SK-N-SH (cell line): ENCODE results near the gene ADCY5. TPM values are rescaled to one million over a fixed set of nuclear protein-coding genes. Genes with fewer than 3 reads are reported as not detected.

Source experiments
- CTCF ChIA-PET: fragments of 300-600, 350-600 bp; formaldehyde crosslinking; extraction: SDS; loops from one replicate; lab custom pipeline; 2021; lab: Yijun Ruan, JAX
- POLR2A ChIA-PET: fragments of 350-600 bp; sonication (Branson Sonifier 250); formaldehyde crosslinking; extraction: SDS; loops from one replicate; lab custom pipeline; 2020; ENCODE audit warnings: antibody characterized with exemption, inconsistent platforms; lab: Yijun Ruan, JAX
- DNase-seq: peaks from one replicate; pipeline ENCODE4 v3.0.0; 2012
- H2AFZ ChIP-seq: fragments of 200-600 bp; sonication (generic); 2 replicates; pipeline ENCODE4 v1.8.1; 2016; ENCODE audit warnings: antibody characterized with exemption, mild to moderate bottlenecking, low read depth
- H3F3A ChIP-seq: fragments of 200-600 bp; sonication (generic); replicated peaks from 2 replicates; pipeline ENCODE3; 2016; ENCODE audit warnings: antibody characterized with exemption, mild to moderate bottlenecking; ENCODE audit not compliant: insufficient read depth
- H3K27ac ChIP-seq, 2 experiments: fragments of 200-500 bp in 1 of 2; fragments of 200-600 bp in 1 of 2; sonication (Bioruptor generic) in 1 of 2; sonication (generic), shearing (Covaris generic) in 1 of 2; 2 replicates each; pipeline versions ENCODE4 v1.5.1 to v1.6.1; 2014 to 2016; ENCODE audit warnings: low read depth in 2 of 2, inconsistent platforms in 1 of 2, low read length in 1 of 2, mild to moderate bottlenecking in 1 of 2, mixed read lengths in 1 of 2
- H3K27me3 ChIP-seq: fragments of 200-600 bp; sonication (generic), shearing (Covaris generic); 2 replicates; pipeline ENCODE4 v1.6.1; 2016; ENCODE audit warnings: mixed run types; ENCODE audit not compliant: insufficient read depth
- H3K36me3 ChIP-seq, 2 experiments: fragments of 200-500 bp in 1 of 2; fragments of 200-600 bp in 1 of 2; sonication (Bioruptor generic) in 1 of 2; sonication (generic) in 1 of 2; replicated peaks in 1 of 2; 2 replicates each; pipeline versions ENCODE3 to v1.5.1; 2014 to 2016; ENCODE audit warnings: low read length in 1 of 2, mild to moderate bottlenecking in 1 of 2; ENCODE audit not compliant: insufficient read depth in 2 of 2, control insufficient read depth in 1 of 2
- H3K4me1 ChIP-seq, 2 experiments: fragments of 200-500 bp in 1 of 2; fragments of 200-600 bp in 1 of 2; sonication (Bioruptor generic) in 1 of 2; sonication (generic), shearing (Covaris generic) in 1 of 2; 2 replicates each; pipeline versions ENCODE4 v1.5.1 to v1.6.1; 2014 to 2016; ENCODE audit warnings: low read depth in 1 of 2, low read length in 1 of 2, mixed run types in 1 of 2; ENCODE audit not compliant: insufficient read depth in 2 of 2, control insufficient read depth in 1 of 2
- H3K4me2 ChIP-seq: fragments of 200-600 bp; sonication (generic), shearing (Covaris generic); 2 replicates; pipeline ENCODE4 v1.6.1; 2017; ENCODE audit warnings: mixed run types
- H3K4me3 ChIP-seq, 2 experiments: fragments of 200-500 bp in 1 of 2; fragments of 200-600 bp in 1 of 2; sonication (Bioruptor generic) in 1 of 2; sonication (generic), shearing (Covaris generic) in 1 of 2; 2 replicates each; pipeline versions ENCODE4 v1.5.1 to v1.8.1; 2014 to 2016; ENCODE audit warnings: low read depth in 2 of 2, inconsistent platforms in 1 of 2, low read length in 1 of 2, mild to moderate bottlenecking in 1 of 2, mixed read lengths in 1 of 2, moderate library complexity in 1 of 2
- H3K79me2 ChIP-seq: fragments of 200-600 bp; sonication (generic); 2 replicates; pipeline ENCODE4 v1.8.1; 2017; ENCODE audit warnings: mild to moderate bottlenecking; ENCODE audit not compliant: insufficient read depth
- H3K9ac ChIP-seq: fragments of 200-600 bp; sonication (generic); 2 replicates; pipeline ENCODE4 v1.6.1; 2017; ENCODE audit warnings: mixed run types
- H3K9me2 ChIP-seq: fragments of 200-600 bp; sonication (generic); 2 replicates; pipeline ENCODE4 v1.6.1; 2017; ENCODE audit warnings: mixed run types
- H3K9me3 ChIP-seq: fragments of 200-600 bp; sonication (generic); 2 replicates; pipeline ENCODE4 v1.6.1; 2017; ENCODE audit warnings: mixed run types, mild to moderate bottlenecking, moderate library complexity
- H4K20me1 ChIP-seq: fragments of 200-600 bp; sonication (generic); 2 replicates; pipeline ENCODE4 v1.6.1; 2017; ENCODE audit warnings: mild to moderate bottlenecking, mixed run types; ENCODE audit not compliant: insufficient read depth
- EP300 ChIP-seq, 2 experiments: IDR thresholded peaks; 2 replicates each; pipeline versions ENCODE4 v1.4.0 to v1.6.1; 2012; ENCODE audit warnings: borderline replicate concordance in 1 of 2, low read depth in 1 of 2, low read length in 1 of 2
- EZH2phosphoT487 ChIP-seq: fragments of 200-600 bp; sonication (generic); IDR thresholded peaks from 2 replicates; pipeline ENCODE4 v1.6.1; 2017; ENCODE audit warnings: low read depth, mixed run types, mild to moderate bottlenecking, antibody characterized with exemption, moderate library complexity, borderline replicate concordance
- FOSL2 ChIP-seq: IDR thresholded peaks from 2 replicates; pipeline ENCODE4 v1.4.0; 2012; ENCODE audit warnings: low read depth, mild to moderate bottlenecking, moderate library complexity, borderline replicate concordance
- FOXJ3 ChIP-seq: sonication (generic); formaldehyde crosslinking; IDR thresholded peaks from 2 replicates; pipeline ENCODE4 v1.5.1; 2020; ENCODE audit warnings: mild to moderate bottlenecking, missing genetic modification reagents
- JUND ChIP-seq: IDR thresholded peaks from 2 replicates; pipeline ENCODE4 v1.4.0; 2012
- NFIC ChIP-seq: IDR thresholded peaks from 2 replicates; pipeline ENCODE4 v1.4.0; 2012; ENCODE audit warnings: borderline replicate concordance
- NRF1 ChIP-seq: IDR thresholded peaks from 2 replicates; pipeline ENCODE4 v1.6.1; 2012; ENCODE audit warnings: low read depth, mild to moderate bottlenecking, low read length
- SIN3A ChIP-seq: IDR thresholded peaks from 2 replicates; pipeline ENCODE4 v1.6.1; 2012; ENCODE audit warnings: low read depth, mild to moderate bottlenecking, low read length, moderate library complexity, borderline replicate concordance
- TAF1 ChIP-seq: IDR thresholded peaks from 2 replicates; pipeline ENCODE4 v1.6.1; 2012; ENCODE audit warnings: low read depth, mild to moderate bottlenecking, low read length, moderate library complexity, borderline replicate concordance
- WGBS: methylation state at CpG from one replicate; pipeline ENCODE4 v1.1.6; 2017; ENCODE audit warnings: low lambda C conversion rate; 5-methylcytosine and 5-hydroxymethylcytosine counted together
- polyA plus RNA-seq, 3 experiments: library from polyadenylated mRNA; depleted of rRNA; stranded (reverse); fragments of >200 nt; gene quantifications; 2 replicates each; pipeline ENCODE4 v1.2.3, GENCODE V29; 2012
- TF ChIP-seq, protein P1 (sequence below): fragments of 200-600 bp; sonication (generic); IDR thresholded peaks from 2 replicates; pipeline ENCODE4 v1.6.1; 2017; ENCODE audit warnings: antibody characterized with exemption, mild to moderate bottlenecking, moderate library complexity
- TF ChIP-seq, protein P2 (sequence below): fragments of 150-350 bp; IDR thresholded peaks from 2 replicates; pipeline ENCODE4 v1.6.1; 2016; ENCODE audit warnings: mild to moderate bottlenecking, low read depth, low read length
- TF ChIP-seq, protein P3 (sequence below): IDR thresholded peaks from 2 replicates; pipeline ENCODE4; 2012
- TF ChIP-seq, protein P4 (sequence below): IDR thresholded peaks from 2 replicates; pipeline ENCODE4 v1.4.0; 2012; ENCODE audit warnings: low read depth
- TF ChIP-seq, protein P5 (sequence below): IDR thresholded peaks from 2 replicates; pipeline ENCODE4 v1.6.1; 2012; ENCODE audit warnings: mild to moderate bottlenecking, low read depth, low read length, moderate library complexity

The ADCY5 gene
- polyA plus RNA-seq, 1 of the 3 experiments (the other 2 are of a cell fraction): 0.21 TPM

DNA sequence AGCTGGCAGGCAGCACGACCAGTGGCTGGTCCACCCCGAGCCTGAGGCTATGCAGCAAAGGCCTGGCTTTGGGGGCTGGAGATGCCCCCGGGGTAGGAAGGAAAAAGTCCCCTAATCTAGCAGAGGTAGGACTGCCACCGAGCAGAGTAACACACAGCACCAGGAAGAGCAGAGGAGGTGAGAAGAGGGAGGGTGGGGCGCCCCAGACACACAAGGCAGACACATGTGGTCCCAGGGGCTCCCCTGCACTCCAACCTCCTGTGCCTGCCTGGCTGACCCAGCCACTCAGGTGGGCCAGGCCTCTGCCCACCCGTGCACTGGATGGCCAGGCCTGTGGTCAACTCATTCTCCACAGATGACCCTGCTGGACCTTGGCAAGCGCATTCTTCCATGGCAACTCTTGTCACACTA is 112.4 kb downstream of the ADCY5 start:
- TF ChIP-seq, protein P1, sequence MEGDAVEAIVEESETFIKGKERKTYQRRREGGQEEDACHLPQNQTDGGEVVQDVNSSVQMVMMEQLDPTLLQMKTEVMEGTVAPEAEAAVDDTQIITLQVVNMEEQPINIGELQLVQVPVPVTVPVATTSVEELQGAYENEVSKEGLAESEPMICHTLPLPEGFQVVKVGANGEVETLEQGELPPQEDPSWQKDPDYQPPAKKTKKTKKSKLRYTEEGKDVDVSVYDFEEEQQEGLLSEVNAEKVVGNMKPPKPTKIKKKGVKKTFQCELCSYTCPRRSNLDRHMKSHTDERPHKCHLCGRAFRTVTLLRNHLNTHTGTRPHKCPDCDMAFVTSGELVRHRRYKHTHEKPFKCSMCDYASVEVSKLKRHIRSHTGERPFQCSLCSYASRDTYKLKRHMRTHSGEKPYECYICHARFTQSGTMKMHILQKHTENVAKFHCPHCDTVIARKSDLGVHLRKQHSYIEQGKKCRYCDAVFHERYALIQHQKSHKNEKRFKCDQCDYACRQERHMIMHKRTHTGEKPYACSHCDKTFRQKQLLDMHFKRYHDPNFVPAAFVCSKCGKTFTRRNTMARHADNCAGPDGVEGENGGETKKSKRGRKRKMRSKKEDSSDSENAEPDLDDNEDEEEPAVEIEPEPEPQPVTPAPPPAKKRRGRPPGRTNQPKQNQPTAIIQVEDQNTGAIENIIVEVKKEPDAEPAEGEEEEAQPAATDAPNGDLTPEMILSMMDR: no peak
- TF ChIP-seq, protein P2, sequence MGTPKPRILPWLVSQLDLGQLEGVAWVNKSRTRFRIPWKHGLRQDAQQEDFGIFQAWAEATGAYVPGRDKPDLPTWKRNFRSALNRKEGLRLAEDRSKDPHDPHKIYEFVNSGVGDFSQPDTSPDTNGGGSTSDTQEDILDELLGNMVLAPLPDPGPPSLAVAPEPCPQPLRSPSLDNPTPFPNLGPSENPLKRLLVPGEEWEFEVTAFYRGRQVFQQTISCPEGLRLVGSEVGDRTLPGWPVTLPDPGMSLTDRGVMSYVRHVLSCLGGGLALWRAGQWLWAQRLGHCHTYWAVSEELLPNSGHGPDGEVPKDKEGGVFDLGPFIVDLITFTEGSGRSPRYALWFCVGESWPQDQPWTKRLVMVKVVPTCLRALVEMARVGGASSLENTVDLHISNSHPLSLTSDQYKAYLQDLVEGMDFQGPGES: no peak
- TF ChIP-seq TAF1: no peak
- TF ChIP-seq EZH2phosphoT487: no peak
- no peak for TF ChIP-seq JUND
- TF ChIP-seq, protein P3, sequence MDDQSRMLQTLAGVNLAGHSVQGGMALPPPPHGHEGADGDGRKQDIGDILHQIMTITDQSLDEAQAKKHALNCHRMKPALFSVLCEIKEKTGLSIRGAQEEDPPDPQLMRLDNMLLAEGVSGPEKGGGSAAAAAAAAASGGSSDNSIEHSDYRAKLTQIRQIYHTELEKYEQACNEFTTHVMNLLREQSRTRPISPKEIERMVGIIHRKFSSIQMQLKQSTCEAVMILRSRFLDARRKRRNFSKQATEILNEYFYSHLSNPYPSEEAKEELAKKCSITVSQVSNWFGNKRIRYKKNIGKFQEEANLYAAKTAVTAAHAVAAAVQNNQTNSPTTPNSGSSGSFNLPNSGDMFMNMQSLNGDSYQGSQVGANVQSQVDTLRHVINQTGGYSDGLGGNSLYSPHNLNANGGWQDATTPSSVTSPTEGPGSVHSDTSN: no peak
- no peak for TF ChIP-seq FOXJ3
- TF ChIP-seq, protein P4, sequence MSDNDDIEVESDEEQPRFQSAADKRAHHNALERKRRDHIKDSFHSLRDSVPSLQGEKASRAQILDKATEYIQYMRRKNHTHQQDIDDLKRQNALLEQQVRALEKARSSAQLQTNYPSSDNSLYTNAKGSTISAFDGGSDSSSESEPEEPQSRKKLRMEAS: no peak
- TF ChIP-seq, protein P5, sequence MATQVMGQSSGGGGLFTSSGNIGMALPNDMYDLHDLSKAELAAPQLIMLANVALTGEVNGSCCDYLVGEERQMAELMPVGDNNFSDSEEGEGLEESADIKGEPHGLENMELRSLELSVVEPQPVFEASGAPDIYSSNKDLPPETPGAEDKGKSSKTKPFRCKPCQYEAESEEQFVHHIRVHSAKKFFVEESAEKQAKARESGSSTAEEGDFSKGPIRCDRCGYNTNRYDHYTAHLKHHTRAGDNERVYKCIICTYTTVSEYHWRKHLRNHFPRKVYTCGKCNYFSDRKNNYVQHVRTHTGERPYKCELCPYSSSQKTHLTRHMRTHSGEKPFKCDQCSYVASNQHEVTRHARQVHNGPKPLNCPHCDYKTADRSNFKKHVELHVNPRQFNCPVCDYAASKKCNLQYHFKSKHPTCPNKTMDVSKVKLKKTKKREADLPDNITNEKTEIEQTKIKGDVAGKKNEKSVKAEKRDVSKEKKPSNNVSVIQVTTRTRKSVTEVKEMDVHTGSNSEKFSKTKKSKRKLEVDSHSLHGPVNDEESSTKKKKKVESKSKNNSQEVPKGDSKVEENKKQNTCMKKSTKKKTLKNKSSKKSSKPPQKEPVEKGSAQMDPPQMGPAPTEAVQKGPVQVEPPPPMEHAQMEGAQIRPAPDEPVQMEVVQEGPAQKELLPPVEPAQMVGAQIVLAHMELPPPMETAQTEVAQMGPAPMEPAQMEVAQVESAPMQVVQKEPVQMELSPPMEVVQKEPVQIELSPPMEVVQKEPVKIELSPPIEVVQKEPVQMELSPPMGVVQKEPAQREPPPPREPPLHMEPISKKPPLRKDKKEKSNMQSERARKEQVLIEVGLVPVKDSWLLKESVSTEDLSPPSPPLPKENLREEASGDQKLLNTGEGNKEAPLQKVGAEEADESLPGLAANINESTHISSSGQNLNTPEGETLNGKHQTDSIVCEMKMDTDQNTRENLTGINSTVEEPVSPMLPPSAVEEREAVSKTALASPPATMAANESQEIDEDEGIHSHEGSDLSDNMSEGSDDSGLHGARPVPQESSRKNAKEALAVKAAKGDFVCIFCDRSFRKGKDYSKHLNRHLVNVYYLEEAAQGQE: no peak
- TF ChIP-seq EP300 (IDR thresholded peaks at IDR 0.05; ENCODE audit: borderline replicate concordance in 1 of 2, low read depth in 1 of 2, low read length in 1 of 2): no peak
- no peak for TF ChIP-seq NFIC
- no peak for TF ChIP-seq NRF1
- no peak for TF ChIP-seq FOSL2
- no peak for TF ChIP-seq SIN3A
- no peak overlapping the region for H2AFZ ChIP-seq
- no peak overlapping the region for H3K4me3 ChIP-seq
- H3F3A ChIP-seq: no peaks in the 10 kb centered on the region
- CTCF ChIA-PET: interaction anchor here (1.0 to 16.2 kb wide), 5 partner anchors 8 to 152 kb away, joined by 3 to 275 read pairs (median 3); no protein-coding TSS in a partner anchor
- no peaks in the 10 kb centered on the region for H3K79me2 ChIP-seq
- no peak overlapping the region for H3K4me2 ChIP-seq
- no peak overlapping the region for H3K27ac ChIP-seq
- H3K9me3 ChIP-seq: no peaks in the 10 kb centered on the region
- no peak overlapping the region for H3K9ac ChIP-seq
- no peak for DNase-seq
- 24% methylated on average over 5 of the region's 7 CpGs for WGBS
- POLR2A ChIA-PET: no interaction called here
- no peaks in the 10 kb centered on the region for H4K20me1 ChIP-seq
- H3K4me1 ChIP-seq: peaks cover 0 to 6% of the 10 kb centered on the region in 2 experiments; a peak in 1 of 4 replicates
- H3K9me2 ChIP-seq: no peaks in the 10 kb centered on the region
- no peaks in the 10 kb centered on the region for H3K36me3 ChIP-seq
- H3K27me3 ChIP-seq: peaks cover 30% of the 10 kb centered on the region
